Epithelial cell of esophagus (primary cell): ENCODE results near the gene CDK4.
"Not testable (repeated sequence)": the region's sequence is repeated elsewhere in the genome, so short reads cannot be mapped to it uniquely, and the experiment has no call there.

Experiments used
- DNase-seq: peaks from one replicate; pipeline ENCODE4 v3.0.0; 2010; ENCODE audit warnings: low read depth
- H3K4me3 ChIP-seq: 2 replicates; pipeline ENCODE4 v1.5.1; 2011; ENCODE audit warnings: mild to moderate bottlenecking, low read length, control low read depth
- CTCF ChIP-seq: IDR thresholded peaks from 2 replicates; pipeline ENCODE4 v1.5.1; 2011; ENCODE audit warnings: low read depth, mild to moderate bottlenecking, low read length, control low read depth, inconsistent platforms; ENCODE audit not compliant: insufficient read depth; ENCODE audit errors: missing control alignments

The CDK4 gene

DNA sequence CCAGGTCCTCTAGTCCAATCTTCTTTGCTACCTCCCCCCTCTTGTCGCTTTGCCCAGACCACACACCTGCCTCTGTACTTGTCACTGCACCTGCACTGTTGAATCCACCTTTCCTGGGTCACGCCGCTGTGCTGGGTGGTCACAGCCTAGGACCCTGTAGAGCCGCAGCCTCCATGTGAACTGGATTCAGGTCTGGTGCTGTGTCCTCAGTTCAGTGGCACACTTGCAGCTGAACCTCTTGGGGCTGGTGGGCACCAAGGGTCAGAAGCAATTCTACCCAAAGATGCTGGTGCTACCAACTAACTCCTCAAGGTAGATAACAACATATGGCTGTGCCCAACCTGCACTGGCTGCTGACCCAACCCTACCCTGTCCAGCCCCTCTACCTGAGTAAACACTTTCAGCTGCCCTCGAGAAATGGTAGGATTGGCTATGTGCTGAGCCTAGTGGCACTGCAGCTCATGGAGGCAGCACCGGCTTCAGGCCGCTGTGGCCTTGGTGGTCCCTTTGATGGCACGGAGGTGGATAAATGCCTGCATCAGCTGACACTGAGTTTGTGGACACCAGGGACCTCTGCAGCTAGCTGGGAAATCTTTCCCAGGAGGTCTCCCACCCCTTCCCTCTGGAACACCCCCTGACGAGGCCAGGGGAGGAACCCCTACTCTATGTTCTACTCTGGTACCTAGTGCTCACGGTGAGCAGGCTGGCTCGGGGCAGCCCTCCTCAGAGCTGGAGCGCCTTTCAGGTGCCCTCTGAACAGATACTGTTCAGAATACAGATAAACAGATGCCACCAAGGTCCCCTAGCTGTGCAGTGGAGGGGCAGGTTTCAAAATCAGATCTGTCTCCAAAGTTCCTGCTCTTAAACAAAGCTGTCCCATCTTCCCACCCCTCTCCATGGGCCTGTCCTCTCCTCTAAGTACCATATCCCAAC lies 27.8 kb downstream of the CDK4 start:
- DNase-seq = no peak
- no peak overlapping the region for H3K4me3 ChIP-seq
- no peak for TF ChIP-seq CTCF

GRCh38 chr12:57723630-57723962 lies 28.5 kb downstream of the CDK4 start:
- H3K4me3 ChIP-seq = no peak overlapping the region
- DNase-seq = no peak
- no peak for TF ChIP-seq CTCF

- H3K4me3 ChIP-seq = no peak overlapping the region
- no peak for TF ChIP-seq CTCF
- no peak for DNase-seq
These were observed 29.1 kb downstream of the CDK4 start for GRCh38 chr12:57722716-57723629.

DNA sequence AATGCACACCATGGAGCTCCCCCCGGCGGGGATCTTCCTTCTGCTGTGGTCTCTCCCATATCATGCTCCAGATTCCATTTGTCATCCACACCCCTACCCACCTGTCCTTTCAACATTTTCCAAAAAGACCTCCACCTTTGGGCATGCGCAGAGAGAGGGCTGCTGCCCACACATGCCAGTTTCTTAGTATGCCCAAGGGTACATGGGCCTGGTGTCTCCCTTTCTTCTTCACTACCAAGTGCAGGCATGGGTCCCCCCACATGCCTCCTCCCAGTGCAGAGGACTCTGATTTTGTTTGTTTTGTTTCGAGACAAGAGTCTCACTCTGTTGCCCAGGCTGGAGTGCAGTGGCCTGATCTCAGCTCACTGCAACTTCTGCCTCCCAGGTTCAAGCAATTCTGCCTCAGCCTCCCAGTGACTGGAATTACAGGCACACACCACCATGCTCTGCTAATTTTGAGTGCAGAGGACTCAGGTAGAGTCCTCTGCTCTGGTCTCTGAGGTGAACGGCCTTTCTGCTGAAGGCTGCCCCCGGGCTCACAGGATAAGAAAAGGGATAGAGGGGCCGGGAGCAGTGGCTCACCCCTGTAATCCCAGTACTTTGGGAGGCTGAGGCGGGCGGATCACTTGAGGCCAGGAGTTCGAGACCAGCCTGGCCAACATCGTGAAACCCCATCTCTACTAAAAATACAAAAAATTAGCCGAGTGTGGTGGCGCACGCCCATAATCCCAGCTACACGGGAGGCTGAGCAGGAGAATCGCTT lies 30.1 kb downstream of the CDK4 start:
- not testable (repeated sequence) for DNase-seq, H3K4me3 ChIP-seq

DNA sequence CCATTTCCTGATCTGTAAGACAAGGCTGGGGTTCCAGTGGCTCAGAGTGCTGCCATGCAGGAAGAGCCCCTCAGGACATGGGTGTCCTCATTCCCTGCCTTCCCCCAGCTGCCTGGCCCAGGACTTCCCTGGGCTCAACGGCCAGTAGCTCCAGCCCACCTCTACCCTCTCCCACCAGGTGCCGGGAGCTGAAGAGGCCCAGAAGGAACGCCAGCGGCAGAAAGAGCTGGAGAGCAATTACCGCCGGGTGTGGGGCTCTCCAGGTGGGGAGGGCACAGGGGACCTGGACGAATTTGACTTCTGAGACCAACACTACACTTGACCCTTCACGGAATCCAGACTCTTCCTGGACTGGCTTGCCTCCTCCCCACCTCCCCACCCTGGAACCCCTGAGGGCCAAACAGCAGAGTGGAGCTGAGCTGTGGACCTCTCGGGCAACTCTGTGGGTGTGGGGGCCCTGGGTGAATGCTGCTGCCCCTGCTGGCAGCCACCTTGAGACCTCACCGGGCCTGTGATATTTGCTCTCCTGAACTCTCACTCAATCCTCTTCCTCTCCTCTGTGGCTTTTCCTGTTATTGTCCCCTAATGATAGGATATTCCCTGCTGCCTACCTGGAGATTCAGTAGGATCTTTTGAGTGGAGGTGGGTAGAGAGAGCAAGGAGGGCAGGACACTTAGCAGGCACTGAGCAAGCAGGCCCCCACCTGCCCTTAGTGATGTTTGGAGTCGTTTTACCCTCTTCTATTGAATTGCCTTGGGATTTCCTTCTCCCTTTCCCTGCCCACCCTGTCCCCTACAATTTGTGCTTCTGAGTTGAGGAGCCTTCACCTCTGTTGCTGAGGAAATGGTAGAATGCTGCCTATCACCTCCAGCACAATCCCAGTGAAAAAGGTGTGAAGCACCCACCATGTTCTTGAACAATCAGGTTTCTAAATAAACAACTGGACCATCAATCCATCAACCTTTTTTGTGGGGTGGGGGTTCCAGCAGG lies 31.2 kb downstream of the CDK4 start:
- no peak for TF ChIP-seq CTCF
- DNase-seq = no peak
- H3K4me3 ChIP-seq = no peak overlapping the region

GRCh38 chr12:57719777-57720605 lies 32.1 kb downstream of the CDK4 start:
- no peak overlapping the region for H3K4me3 ChIP-seq
- no peak for TF ChIP-seq CTCF
- DNase-seq = no peak
